ENCODE data around the gene AP2B1.

- TF ChIP-seq YY1 (IDR thresholded peaks at IDR 0.05) (no peak), CTCF (IDR thresholded peaks at IDR 0.05; ENCODE audit: low read depth, low read length, missing input control) (no peak)
Observed at GRCh38 chr17:35569405-35569804, 17.7 kb upstream of the AP2B1 start.

All from liver (tissue), 2 donors.